Measurements from ENCODE around the gene MYL6B.
"Not testable (repeated sequence)": the region's sequence is repeated elsewhere in the genome, so short reads cannot be mapped to it uniquely, and the experiment has no call there.

MYL6B gene

GRCh38 chr12:56154246-56154771 is 1.9 kb downstream of the MYL6B start:
- DNase-seq: no peak

GRCh38 chr12:56154818-56155217 is 2.4 kb downstream of the MYL6B start:
- DNase-seq: no peak

GRCh38 chr12:56155256-56155845 is 3.0 kb downstream of the MYL6B start:
- no peak for DNase-seq

GRCh38 chr12:56156464-56157200 is 4.2 kb downstream of the MYL6B start:
- not testable (repeated sequence) for DNase-seq

- DNase-seq: peak; percentile 93
Observed at GRCh38 chr12:56157201-56158028, 5.0 kb downstream of the MYL6B start.

GRCh38 chr12:56158029-56158925 is 5.9 kb downstream of the MYL6B start, which contains the start of gene MYL6:
MYL6 (plus strand) TSS chr12:56158359; CDS start chr12:56158402, 43 bp downstream.
- peak; percentile 99 for DNase-seq

- peak; percentile 75 for DNase-seq
Observed at GRCh38 chr12:56158926-56159461, 6.6 kb downstream of the MYL6B start.

- DNase-seq: no peak
Observed at GRCh38 chr12:56159482-56160192, 7.2 kb downstream of the MYL6B start.

- DNase-seq: no peak
Observed at GRCh38 chr12:56160193-56160763, 7.9 kb downstream of the MYL6B start.

GRCh38 chr12:56160894-56161689 is 8.7 kb downstream of the MYL6B start:
- DNase-seq: no peak

- no peak for DNase-seq
Observed at GRCh38 chr12:56161690-56162351, 9.4 kb downstream of the MYL6B start.

GRCh38 chr12:56162468-56163290 is 10.3 kb downstream of the MYL6B start:
- DNase-seq: peak; percentile 41

GRCh38 chr12:56163533-56164344 is 11.4 kb downstream of the MYL6B start:
- no peak for DNase-seq

GRCh38 chr12:56164345-56164729 is 11.9 kb downstream of the MYL6B start:
- DNase-seq: no peak

GRCh38 chr12:56165369-56165768 is 13.0 kb downstream of the MYL6B start:
- no peak for DNase-seq

- no peak for DNase-seq
Observed at GRCh38 chr12:56169229-56169759, 16.9 kb downstream of the MYL6B start.

GRCh38 chr12:56172839-56173238 is 20.5 kb downstream of the MYL6B start:
- DNase-seq: no peak

Measured in eye (tissue), 1 donor.